GM19099 (cell line): ENCODE results near the gene SLC38A5.

Experiments used
- POLR2A ChIP-seq: IDR thresholded peaks from 3 replicates; pipeline ENCODE4 v1.6.1; 2011; ENCODE audit warnings: low read depth; ENCODE audit not compliant: insufficient read length; ENCODE audit errors: extremely low read depth

The SLC38A5 gene

GRCh38 chrX:48476919-48477318 is 6.9 kb upstream of the SLC38A5 start:
- TF ChIP-seq POLR2A: no peak

- peak; percentile 57 for TF ChIP-seq POLR2A
Observed at GRCh38 chrX:48475774-48476577, 5.9 kb upstream of the SLC38A5 start, which contains the start of gene FTSJ1. Gene FTSJ1 (plus strand): TSS chrX:48476199. CDS start chrX:48478048, 1,849 bp downstream.

- no peak for TF ChIP-seq POLR2A
Observed at GRCh38 chrX:48475296-48475695, 5.2 kb upstream of the SLC38A5 start.

GRCh38 chrX:48474581-48474980 is 4.5 kb upstream of the SLC38A5 start:
- no peak for TF ChIP-seq POLR2A

- TF ChIP-seq POLR2A: no peak
Observed at GRCh38 chrX:48474127-48474526, 4.1 kb upstream of the SLC38A5 start.

- TF ChIP-seq POLR2A: no peak
Observed at GRCh38 chrX:48473704-48473990, 3.6 kb upstream of the SLC38A5 start.

- no peak for TF ChIP-seq POLR2A
Observed at GRCh38 chrX:48472851-48473703, 3.0 kb upstream of the SLC38A5 start.

GRCh38 chrX:48472225-48472624 is 2.2 kb upstream of the SLC38A5 start:
- no peak for TF ChIP-seq POLR2A

- TF ChIP-seq POLR2A: no peak
Observed at GRCh38 chrX:48471504-48471903, 1.4 kb upstream of the SLC38A5 start.

GRCh38 chrX:48470833-48471118 is 716 bp upstream of the SLC38A5 start:
- TF ChIP-seq POLR2A: no peak

GRCh38 chrX:48468693-48469691 is 1.1 kb downstream of the SLC38A5 start:
- TF ChIP-seq POLR2A: no peak

GRCh38 chrX:48468247-48468671 is 1.8 kb downstream of the SLC38A5 start:
- TF ChIP-seq POLR2A: peak; percentile 17

- no peak for TF ChIP-seq POLR2A
Observed at GRCh38 chrX:48467281-48467761, 2.7 kb downstream of the SLC38A5 start.

- TF ChIP-seq POLR2A: no peak
Observed at GRCh38 chrX:48466696-48467095, 3.4 kb downstream of the SLC38A5 start.
